SK-N-SH (cell line): Measurements from ENCODE around the gene SULT2B1. TPM values are rescaled to one million over a fixed set of nuclear protein-coding genes. Genes with fewer than 3 reads are reported as not detected.

Experiments
- CTCF ChIA-PET: fragments of 300-600, 350-600 bp; formaldehyde crosslinking; extraction: SDS; loops from one replicate; lab custom pipeline; 2021; lab: Yijun Ruan, JAX
- POLR2A ChIA-PET: fragments of 350-600 bp; sonication (Branson Sonifier 250); formaldehyde crosslinking; extraction: SDS; loops from one replicate; lab custom pipeline; 2020; ENCODE audit warnings: antibody characterized with exemption, inconsistent platforms; lab: Yijun Ruan, JAX
- DNase-seq: peaks from one replicate; pipeline ENCODE4 v3.0.0; 2012
- H2AFZ ChIP-seq: fragments of 200-600 bp; sonication (generic); 2 replicates; pipeline ENCODE4 v1.8.1; 2016; ENCODE audit warnings: antibody characterized with exemption, mild to moderate bottlenecking, low read depth
- H3F3A ChIP-seq: fragments of 200-600 bp; sonication (generic); replicated peaks from 2 replicates; pipeline ENCODE3; 2016; ENCODE audit warnings: antibody characterized with exemption, mild to moderate bottlenecking; ENCODE audit not compliant: insufficient read depth
- H3K27ac ChIP-seq, 2 experiments: fragments of 200-500 bp in 1 of 2; fragments of 200-600 bp in 1 of 2; sonication (Bioruptor generic) in 1 of 2; sonication (generic), shearing (Covaris generic) in 1 of 2; 2 replicates each; pipeline versions ENCODE4 v1.5.1 to v1.6.1; 2014 to 2016; ENCODE audit warnings: low read depth in 2 of 2, inconsistent platforms in 1 of 2, low read length in 1 of 2, mild to moderate bottlenecking in 1 of 2, mixed read lengths in 1 of 2
- H3K27me3 ChIP-seq: fragments of 200-600 bp; sonication (generic), shearing (Covaris generic); 2 replicates; pipeline ENCODE4 v1.6.1; 2016; ENCODE audit warnings: mixed run types; ENCODE audit not compliant: insufficient read depth
- H3K36me3 ChIP-seq, 2 experiments: fragments of 200-500 bp in 1 of 2; fragments of 200-600 bp in 1 of 2; sonication (Bioruptor generic) in 1 of 2; sonication (generic) in 1 of 2; replicated peaks in 1 of 2; 2 replicates each; pipeline versions ENCODE3 to v1.5.1; 2014 to 2016; ENCODE audit warnings: low read length in 1 of 2, mild to moderate bottlenecking in 1 of 2; ENCODE audit not compliant: insufficient read depth in 2 of 2, control insufficient read depth in 1 of 2
- H3K4me1 ChIP-seq, 2 experiments: fragments of 200-500 bp in 1 of 2; fragments of 200-600 bp in 1 of 2; sonication (Bioruptor generic) in 1 of 2; sonication (generic), shearing (Covaris generic) in 1 of 2; 2 replicates each; pipeline versions ENCODE4 v1.5.1 to v1.6.1; 2014 to 2016; ENCODE audit warnings: low read depth in 1 of 2, low read length in 1 of 2, mixed run types in 1 of 2; ENCODE audit not compliant: insufficient read depth in 2 of 2, control insufficient read depth in 1 of 2
- H3K4me2 ChIP-seq: fragments of 200-600 bp; sonication (generic), shearing (Covaris generic); 2 replicates; pipeline ENCODE4 v1.6.1; 2017; ENCODE audit warnings: mixed run types
- H3K4me3 ChIP-seq, 2 experiments: fragments of 200-500 bp in 1 of 2; fragments of 200-600 bp in 1 of 2; sonication (Bioruptor generic) in 1 of 2; sonication (generic), shearing (Covaris generic) in 1 of 2; 2 replicates each; pipeline versions ENCODE4 v1.5.1 to v1.8.1; 2014 to 2016; ENCODE audit warnings: low read depth in 2 of 2, inconsistent platforms in 1 of 2, low read length in 1 of 2, mild to moderate bottlenecking in 1 of 2, mixed read lengths in 1 of 2, moderate library complexity in 1 of 2
- H3K79me2 ChIP-seq: fragments of 200-600 bp; sonication (generic); 2 replicates; pipeline ENCODE4 v1.8.1; 2017; ENCODE audit warnings: mild to moderate bottlenecking; ENCODE audit not compliant: insufficient read depth
- H3K9ac ChIP-seq: fragments of 200-600 bp; sonication (generic); 2 replicates; pipeline ENCODE4 v1.6.1; 2017; ENCODE audit warnings: mixed run types
- H3K9me2 ChIP-seq: fragments of 200-600 bp; sonication (generic); 2 replicates; pipeline ENCODE4 v1.6.1; 2017; ENCODE audit warnings: mixed run types
- H3K9me3 ChIP-seq: fragments of 200-600 bp; sonication (generic); 2 replicates; pipeline ENCODE4 v1.6.1; 2017; ENCODE audit warnings: mixed run types, mild to moderate bottlenecking, moderate library complexity
- H4K20me1 ChIP-seq: fragments of 200-600 bp; sonication (generic); 2 replicates; pipeline ENCODE4 v1.6.1; 2017; ENCODE audit warnings: mild to moderate bottlenecking, mixed run types; ENCODE audit not compliant: insufficient read depth
- CHD2 ChIP-seq: fragments of 150-350 bp; IDR thresholded peaks from 2 replicates; pipeline ENCODE4 v1.6.1; 2018; ENCODE audit warnings: low read length; ENCODE audit not compliant: partially characterized antibody
- ELF1 ChIP-seq: IDR thresholded peaks from 2 replicates; pipeline ENCODE4 v1.4.0; 2012
- EZH2phosphoT487 ChIP-seq: fragments of 200-600 bp; sonication (generic); IDR thresholded peaks from 2 replicates; pipeline ENCODE4 v1.6.1; 2017; ENCODE audit warnings: low read depth, mixed run types, mild to moderate bottlenecking, antibody characterized with exemption, moderate library complexity, borderline replicate concordance
- FOSL2 ChIP-seq: IDR thresholded peaks from 2 replicates; pipeline ENCODE4 v1.4.0; 2012; ENCODE audit warnings: low read depth, mild to moderate bottlenecking, moderate library complexity, borderline replicate concordance
- GATA2 ChIP-seq: sonication (generic); formaldehyde crosslinking; IDR thresholded peaks from 2 replicates; pipeline ENCODE4 v1.5.0; 2020; ENCODE audit warnings: mild to moderate bottlenecking, missing genetic modification reagents
- NRF1 ChIP-seq: IDR thresholded peaks from 2 replicates; pipeline ENCODE4 v1.6.1; 2012; ENCODE audit warnings: low read depth, mild to moderate bottlenecking, low read length
- POLR2AphosphoS5 ChIP-seq: IDR thresholded peaks from 2 replicates; pipeline ENCODE4 v1.6.1; 2012; ENCODE audit warnings: low read depth, low read length
- RFX5 ChIP-seq: IDR thresholded peaks from 2 replicates; pipeline ENCODE4 v1.6.1; 2012; ENCODE audit warnings: mild to moderate bottlenecking, improper control_type of control experiment, low read length
- RXRA ChIP-seq: IDR thresholded peaks from 2 replicates; pipeline ENCODE4 v1.4.0; 2012; ENCODE audit warnings: low read depth, mild to moderate bottlenecking, borderline replicate concordance
- SIN3A ChIP-seq: IDR thresholded peaks from 2 replicates; pipeline ENCODE4 v1.6.1; 2012; ENCODE audit warnings: low read depth, mild to moderate bottlenecking, low read length, moderate library complexity, borderline replicate concordance
- TAF1 ChIP-seq: IDR thresholded peaks from 2 replicates; pipeline ENCODE4 v1.6.1; 2012; ENCODE audit warnings: low read depth, mild to moderate bottlenecking, low read length, moderate library complexity, borderline replicate concordance
- TCF12 ChIP-seq: IDR thresholded peaks from 2 replicates; pipeline ENCODE4 v1.4.0; 2012
- whole genome bisulfite sequencing: methylation state at CpG from one replicate; pipeline ENCODE4 v1.1.6; 2017; ENCODE audit warnings: low lambda C conversion rate; 5-methylcytosine and 5-hydroxymethylcytosine counted together
- polyA plus RNA-seq, 3 experiments: library from polyadenylated mRNA; depleted of rRNA; stranded (reverse); fragments of >200 nt; gene quantifications; 2 replicates each; pipeline ENCODE4 v1.2.3, GENCODE V29; 2012
- TF ChIP-seq, protein P1 (sequence below): fragments of 150-350 bp; IDR thresholded peaks from 2 replicates; pipeline ENCODE4 v1.6.1; 2016; ENCODE audit warnings: mild to moderate bottlenecking, low read depth, low read length
- TF ChIP-seq, protein P2 (sequence below): IDR thresholded peaks from 2 replicates; pipeline ENCODE4 v1.6.1; 2012; ENCODE audit warnings: mild to moderate bottlenecking, low read depth, low read length, moderate library complexity
- TF ChIP-seq, protein P3 (sequence below): IDR thresholded peaks from 2 replicates; pipeline ENCODE4 v1.4.0; 2012; ENCODE audit warnings: low read depth
- TF ChIP-seq, protein P4 (sequence below): fragments of 150-350 bp; IDR thresholded peaks from 2 replicates; pipeline ENCODE4 v1.6.1; 2017; ENCODE audit warnings: antibody characterized with exemption, low read length, low read depth, borderline replicate concordance
- TF ChIP-seq, protein P5 (sequence below): IDR thresholded peaks from 2 replicates; pipeline ENCODE4 v1.4.0; 2012; ENCODE audit warnings: low read depth, borderline replicate concordance

SULT2B1 gene
- polyA plus RNA-seq, 1 of the 3 experiments (the other 2 are of a cell fraction): 0.92 TPM

DNA sequence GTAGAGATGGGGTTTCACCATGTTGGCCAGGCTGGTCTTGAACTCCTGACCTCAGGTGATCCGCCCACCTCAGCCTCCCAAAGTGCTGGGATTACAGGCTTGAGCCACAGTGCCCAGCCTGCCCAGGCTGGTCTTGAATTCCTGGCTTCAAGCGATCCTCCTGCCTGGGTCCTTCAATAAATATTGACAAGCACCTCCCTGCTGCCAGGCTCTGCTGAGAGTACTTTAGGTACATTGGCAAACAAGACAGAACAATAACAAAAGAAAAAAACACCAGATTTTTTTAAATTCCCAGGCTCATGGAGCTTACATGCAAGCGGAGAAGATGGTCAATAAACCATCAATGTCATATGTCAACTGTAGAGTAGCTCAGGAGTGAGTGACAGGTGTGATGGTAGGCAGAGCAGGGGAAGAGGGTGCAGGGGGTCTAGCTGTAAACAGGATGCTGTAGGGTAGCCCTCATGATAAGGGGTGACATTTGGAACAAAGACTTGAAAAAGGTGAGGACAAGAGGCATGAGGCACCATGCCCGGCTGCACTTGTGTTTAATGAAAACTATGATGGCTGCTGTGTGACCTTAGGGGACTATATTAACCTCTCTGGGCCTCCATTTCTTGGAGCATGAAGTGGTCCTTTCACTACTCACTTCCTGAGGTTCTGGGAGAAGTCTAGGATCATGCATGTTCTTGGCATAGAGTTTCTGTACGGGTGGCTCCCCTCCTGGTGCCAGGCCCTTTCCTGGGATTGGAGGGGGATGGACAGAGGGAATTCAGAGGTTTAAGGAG is 19.6 kb downstream of the SULT2B1 start (continued):
- TF ChIP-seq, protein P1, sequence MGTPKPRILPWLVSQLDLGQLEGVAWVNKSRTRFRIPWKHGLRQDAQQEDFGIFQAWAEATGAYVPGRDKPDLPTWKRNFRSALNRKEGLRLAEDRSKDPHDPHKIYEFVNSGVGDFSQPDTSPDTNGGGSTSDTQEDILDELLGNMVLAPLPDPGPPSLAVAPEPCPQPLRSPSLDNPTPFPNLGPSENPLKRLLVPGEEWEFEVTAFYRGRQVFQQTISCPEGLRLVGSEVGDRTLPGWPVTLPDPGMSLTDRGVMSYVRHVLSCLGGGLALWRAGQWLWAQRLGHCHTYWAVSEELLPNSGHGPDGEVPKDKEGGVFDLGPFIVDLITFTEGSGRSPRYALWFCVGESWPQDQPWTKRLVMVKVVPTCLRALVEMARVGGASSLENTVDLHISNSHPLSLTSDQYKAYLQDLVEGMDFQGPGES: no peak
- TF ChIP-seq, protein P2, sequence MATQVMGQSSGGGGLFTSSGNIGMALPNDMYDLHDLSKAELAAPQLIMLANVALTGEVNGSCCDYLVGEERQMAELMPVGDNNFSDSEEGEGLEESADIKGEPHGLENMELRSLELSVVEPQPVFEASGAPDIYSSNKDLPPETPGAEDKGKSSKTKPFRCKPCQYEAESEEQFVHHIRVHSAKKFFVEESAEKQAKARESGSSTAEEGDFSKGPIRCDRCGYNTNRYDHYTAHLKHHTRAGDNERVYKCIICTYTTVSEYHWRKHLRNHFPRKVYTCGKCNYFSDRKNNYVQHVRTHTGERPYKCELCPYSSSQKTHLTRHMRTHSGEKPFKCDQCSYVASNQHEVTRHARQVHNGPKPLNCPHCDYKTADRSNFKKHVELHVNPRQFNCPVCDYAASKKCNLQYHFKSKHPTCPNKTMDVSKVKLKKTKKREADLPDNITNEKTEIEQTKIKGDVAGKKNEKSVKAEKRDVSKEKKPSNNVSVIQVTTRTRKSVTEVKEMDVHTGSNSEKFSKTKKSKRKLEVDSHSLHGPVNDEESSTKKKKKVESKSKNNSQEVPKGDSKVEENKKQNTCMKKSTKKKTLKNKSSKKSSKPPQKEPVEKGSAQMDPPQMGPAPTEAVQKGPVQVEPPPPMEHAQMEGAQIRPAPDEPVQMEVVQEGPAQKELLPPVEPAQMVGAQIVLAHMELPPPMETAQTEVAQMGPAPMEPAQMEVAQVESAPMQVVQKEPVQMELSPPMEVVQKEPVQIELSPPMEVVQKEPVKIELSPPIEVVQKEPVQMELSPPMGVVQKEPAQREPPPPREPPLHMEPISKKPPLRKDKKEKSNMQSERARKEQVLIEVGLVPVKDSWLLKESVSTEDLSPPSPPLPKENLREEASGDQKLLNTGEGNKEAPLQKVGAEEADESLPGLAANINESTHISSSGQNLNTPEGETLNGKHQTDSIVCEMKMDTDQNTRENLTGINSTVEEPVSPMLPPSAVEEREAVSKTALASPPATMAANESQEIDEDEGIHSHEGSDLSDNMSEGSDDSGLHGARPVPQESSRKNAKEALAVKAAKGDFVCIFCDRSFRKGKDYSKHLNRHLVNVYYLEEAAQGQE: no peak
- no peak for TF ChIP-seq NRF1

DNA sequence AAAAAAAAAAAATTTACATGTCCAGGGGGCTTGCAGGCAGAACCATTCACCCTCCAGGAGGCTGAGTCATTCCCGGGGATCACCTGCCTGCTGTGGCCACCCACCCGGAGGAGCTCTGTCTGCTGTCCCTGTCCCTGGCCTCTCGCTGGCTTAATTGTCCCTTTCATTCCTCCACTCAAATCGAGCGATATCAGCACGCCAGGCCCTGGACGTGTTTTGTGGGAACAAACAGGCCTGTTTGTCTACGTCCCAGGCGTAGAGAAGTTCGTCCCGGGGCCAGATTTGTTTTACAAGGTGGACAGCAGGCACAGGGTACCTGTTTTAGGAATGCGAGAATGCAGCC is 21.2 kb downstream of the SULT2B1 start:
- 78% methylated on average over 12 of the region's 12 CpGs for WGBS
- H3K27ac ChIP-seq: no peak overlapping the region
- no peaks in the 10 kb centered on the region for H3K36me3 ChIP-seq
- POLR2A ChIA-PET: no interaction called here
- no peak overlapping the region for H3K4me2 ChIP-seq
- H3K79me2 ChIP-seq: no peaks in the 10 kb centered on the region
- no peaks in the 10 kb centered on the region for H3K9me3 ChIP-seq
- peaks cover 9% of the 10 kb centered on the region for H3F3A ChIP-seq
- no peak overlapping the region for H3K4me3 ChIP-seq
- DNase-seq: no peak
- CTCF ChIA-PET: interaction anchor here (0.6 to 3.5 kb wide), 6 partner anchors 11 to 84 kb away, joined by 3 to 13 read pairs (median 4); no protein-coding TSS in a partner anchor
- H3K9ac ChIP-seq: no peak overlapping the region
- H3K4me1 ChIP-seq: peaks cover 6 to 9% of the 10 kb centered on the region in 2 experiments; a peak in 3 of 4 replicates
- TF ChIP-seq TCF12 (no peak), FOSL2 (no peak)
- no peaks in the 10 kb centered on the region for H4K20me1 ChIP-seq
- H3K9me2 ChIP-seq: no peaks in the 10 kb centered on the region
- no peak overlapping the region for H2AFZ ChIP-seq
- no peaks in the 10 kb centered on the region for H3K27me3 ChIP-seq

DNA sequence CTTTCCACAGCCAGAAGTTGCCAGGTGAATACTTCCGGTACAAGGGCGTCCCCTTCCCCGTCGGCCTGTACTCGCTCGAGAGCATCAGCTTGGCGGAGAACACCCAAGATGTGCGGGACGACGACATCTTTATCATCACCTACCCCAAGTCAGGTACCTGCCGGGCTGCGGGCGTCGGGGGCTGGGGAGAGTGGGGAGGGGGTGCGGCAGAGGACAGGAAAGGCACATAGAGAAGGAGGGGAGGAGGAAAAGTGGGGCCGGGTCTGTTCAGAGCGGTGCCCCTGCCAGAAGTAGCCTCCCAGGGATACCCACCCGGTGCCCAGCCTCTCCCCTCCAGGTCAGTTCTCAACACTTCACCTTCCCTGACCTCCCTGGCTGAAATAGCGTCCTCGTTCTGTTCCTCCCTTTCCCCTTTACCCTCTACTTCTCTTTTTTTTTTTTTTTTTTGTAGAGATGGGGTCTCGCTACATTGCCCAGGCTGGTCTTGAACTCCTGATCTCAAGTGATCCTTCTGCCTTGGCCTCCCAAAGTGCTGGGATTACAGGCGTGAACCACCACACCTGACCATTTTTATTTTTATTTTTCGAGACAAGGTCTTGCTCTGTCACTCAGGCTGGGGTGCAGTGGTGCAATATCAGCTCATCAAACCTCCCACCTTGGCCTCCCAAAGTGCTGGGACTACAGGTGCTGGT is 24.1 kb downstream of the SULT2B1 start:
- ChIA-PET CTCF (interaction anchor here (1.5 kb wide), 1 partner anchor 13 kb away, joined by 3 read pairs; no protein-coding TSS in a partner anchor), POLR2A (no interaction called here)
- Histone ChIP-seq H3K4me3 (no peak overlapping the region), H3K27me3 (no peaks in the 10 kb centered on the region), H2AFZ (no peak overlapping the region; the same call in 1 of the 2 replicates), H3K36me3 (no peaks in the 10 kb centered on the region), H3K9ac (no peak overlapping the region), H4K20me1 (no peaks in the 10 kb centered on the region), H3K9me3 (no peaks in the 10 kb centered on the region), H3K27ac (no peak overlapping the region), H3K9me2 (no peaks in the 10 kb centered on the region), H3K79me2 (no peaks in the 10 kb centered on the region), H3K4me1 (peaks cover 0 to 4% of the 10 kb centered on the region in 2 experiments; a peak in 3 of 4 replicates), H3F3A (peaks cover 3% of the 10 kb centered on the region), H3K4me2 (no peak overlapping the region)
- DNase-seq: no peak
- WGBS: 60% methylated on average over 23 of the region's 23 CpGs
- TF ChIP-seq TAF1 (no peak), SIN3A (no peak), GATA2 (no peak), POLR2AphosphoS5 (no peak), RFX5 (no peak), CHD2 (no peak), ELF1 (no peak), NRF1 (no peak), EZH2phosphoT487 (no peak), RXRA (no peak)
- TF ChIP-seq, protein P3, sequence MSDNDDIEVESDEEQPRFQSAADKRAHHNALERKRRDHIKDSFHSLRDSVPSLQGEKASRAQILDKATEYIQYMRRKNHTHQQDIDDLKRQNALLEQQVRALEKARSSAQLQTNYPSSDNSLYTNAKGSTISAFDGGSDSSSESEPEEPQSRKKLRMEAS: no peak
- TF ChIP-seq, protein P4, sequence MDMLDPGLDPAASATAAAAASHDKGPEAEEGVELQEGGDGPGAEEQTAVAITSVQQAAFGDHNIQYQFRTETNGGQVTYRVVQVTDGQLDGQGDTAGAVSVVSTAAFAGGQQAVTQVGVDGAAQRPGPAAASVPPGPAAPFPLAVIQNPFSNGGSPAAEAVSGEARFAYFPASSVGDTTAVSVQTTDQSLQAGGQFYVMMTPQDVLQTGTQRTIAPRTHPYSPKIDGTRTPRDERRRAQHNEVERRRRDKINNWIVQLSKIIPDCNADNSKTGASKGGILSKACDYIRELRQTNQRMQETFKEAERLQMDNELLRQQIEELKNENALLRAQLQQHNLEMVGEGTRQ: no peak
- TF ChIP-seq, protein P5, sequence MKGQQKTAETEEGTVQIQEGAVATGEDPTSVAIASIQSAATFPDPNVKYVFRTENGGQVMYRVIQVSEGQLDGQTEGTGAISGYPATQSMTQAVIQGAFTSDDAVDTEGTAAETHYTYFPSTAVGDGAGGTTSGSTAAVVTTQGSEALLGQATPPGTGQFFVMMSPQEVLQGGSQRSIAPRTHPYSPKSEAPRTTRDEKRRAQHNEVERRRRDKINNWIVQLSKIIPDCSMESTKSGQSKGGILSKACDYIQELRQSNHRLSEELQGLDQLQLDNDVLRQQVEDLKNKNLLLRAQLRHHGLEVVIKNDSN: no peak
